MM.1S (cell line): ENCODE measurements around the gene PCNX1.

ENCODE experiments used
- EZH2 ChIP-seq: fragments of 300-600 bp; sonication (generic); optimal IDR thresholded peaks from 2 replicates; pipeline ENCODE3; 2017; ENCODE audit warnings: low read depth, mild to moderate bottlenecking, antibody characterized with exemption, low read length, mixed read lengths
- EZH2phosphoT487 ChIP-seq: fragments of 300-600 bp; sonication (generic); IDR thresholded peaks from 2 replicates; pipeline ENCODE4 v1.6.1; 2018; ENCODE audit warnings: antibody characterized with exemption, low read length
- TF ChIP-seq, protein P1 (sequence below): fragments of 300-600 bp; sonication (generic); IDR thresholded peaks from 2 replicates; pipeline ENCODE4 v1.5.1; 2016; ENCODE audit warnings: antibody characterized with exemption, low read length, mixed read lengths

DNA sequence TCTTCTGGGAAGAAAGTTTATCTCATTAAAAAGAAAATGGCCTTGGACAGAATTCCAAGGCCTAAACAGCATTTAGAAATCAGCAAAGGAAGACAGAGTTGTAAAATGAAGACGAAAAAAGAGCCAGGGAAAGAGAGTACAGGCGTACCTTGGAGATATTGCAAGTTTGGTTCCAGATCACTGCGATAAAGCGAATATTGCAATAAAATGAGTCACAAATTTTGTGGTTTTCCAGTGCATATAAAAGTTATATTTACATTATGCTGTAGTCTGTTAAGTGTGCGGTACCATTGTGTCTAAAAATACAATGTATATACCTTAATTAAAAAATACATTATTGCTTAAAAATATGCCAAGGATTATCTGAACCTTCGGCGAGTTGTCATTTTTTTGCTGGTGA is 9.0 kb downstream of the PCNX1 start:
- no peak for TF ChIP-seq EZH2
- TF ChIP-seq, protein P1, sequence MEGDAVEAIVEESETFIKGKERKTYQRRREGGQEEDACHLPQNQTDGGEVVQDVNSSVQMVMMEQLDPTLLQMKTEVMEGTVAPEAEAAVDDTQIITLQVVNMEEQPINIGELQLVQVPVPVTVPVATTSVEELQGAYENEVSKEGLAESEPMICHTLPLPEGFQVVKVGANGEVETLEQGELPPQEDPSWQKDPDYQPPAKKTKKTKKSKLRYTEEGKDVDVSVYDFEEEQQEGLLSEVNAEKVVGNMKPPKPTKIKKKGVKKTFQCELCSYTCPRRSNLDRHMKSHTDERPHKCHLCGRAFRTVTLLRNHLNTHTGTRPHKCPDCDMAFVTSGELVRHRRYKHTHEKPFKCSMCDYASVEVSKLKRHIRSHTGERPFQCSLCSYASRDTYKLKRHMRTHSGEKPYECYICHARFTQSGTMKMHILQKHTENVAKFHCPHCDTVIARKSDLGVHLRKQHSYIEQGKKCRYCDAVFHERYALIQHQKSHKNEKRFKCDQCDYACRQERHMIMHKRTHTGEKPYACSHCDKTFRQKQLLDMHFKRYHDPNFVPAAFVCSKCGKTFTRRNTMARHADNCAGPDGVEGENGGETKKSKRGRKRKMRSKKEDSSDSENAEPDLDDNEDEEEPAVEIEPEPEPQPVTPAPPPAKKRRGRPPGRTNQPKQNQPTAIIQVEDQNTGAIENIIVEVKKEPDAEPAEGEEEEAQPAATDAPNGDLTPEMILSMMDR = no peak
- TF ChIP-seq EZH2phosphoT487 = no peak
